ENCODE results near the gene KRT79. TPM values are rescaled to one million over a fixed set of nuclear protein-coding genes. Genes with fewer than 3 reads are reported as not detected.

KRT79 gene
- total RNA-seq, 1 donor from 2014 or later, result 0.10 TPM

DNA sequence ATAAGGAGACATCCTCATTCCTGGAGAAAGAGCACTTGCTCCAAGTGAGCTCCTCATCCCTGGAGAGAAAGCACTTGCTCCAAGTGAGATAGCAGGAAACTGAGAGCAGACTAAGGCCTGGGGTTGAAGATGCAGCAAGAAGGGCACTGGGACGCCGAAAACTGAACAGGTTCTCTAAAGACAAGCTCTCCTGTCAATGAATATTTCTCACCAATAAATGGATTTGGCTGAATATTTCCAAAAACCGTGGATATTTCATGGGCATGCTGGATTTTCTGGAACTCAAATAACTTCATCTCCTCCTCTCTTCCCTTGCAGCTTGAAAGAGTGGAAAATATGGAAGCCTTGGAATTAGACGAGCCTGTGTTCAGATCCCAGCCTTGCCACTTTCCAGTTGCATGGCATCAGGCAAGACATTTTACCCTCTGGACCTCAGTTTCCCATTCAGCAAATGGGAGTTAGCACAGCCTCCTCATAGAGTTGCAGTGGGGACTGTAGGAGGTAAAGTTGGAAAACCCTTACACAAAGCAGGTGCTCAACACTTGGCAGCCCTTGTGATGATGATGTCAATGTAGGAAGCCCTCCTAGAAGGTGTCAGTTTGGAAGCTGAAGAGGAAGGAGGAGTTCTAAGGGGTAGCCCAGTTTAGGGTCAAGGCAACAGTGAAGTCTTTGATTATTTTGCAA is 52.6 kb downstream of the KRT79 start:
- no peaks in the 10 kb centered on the region for H3K4me1 Mint-ChIP-seq (ENCODE audit: low read depth)
- TF ChIP-seq, protein P1, sequence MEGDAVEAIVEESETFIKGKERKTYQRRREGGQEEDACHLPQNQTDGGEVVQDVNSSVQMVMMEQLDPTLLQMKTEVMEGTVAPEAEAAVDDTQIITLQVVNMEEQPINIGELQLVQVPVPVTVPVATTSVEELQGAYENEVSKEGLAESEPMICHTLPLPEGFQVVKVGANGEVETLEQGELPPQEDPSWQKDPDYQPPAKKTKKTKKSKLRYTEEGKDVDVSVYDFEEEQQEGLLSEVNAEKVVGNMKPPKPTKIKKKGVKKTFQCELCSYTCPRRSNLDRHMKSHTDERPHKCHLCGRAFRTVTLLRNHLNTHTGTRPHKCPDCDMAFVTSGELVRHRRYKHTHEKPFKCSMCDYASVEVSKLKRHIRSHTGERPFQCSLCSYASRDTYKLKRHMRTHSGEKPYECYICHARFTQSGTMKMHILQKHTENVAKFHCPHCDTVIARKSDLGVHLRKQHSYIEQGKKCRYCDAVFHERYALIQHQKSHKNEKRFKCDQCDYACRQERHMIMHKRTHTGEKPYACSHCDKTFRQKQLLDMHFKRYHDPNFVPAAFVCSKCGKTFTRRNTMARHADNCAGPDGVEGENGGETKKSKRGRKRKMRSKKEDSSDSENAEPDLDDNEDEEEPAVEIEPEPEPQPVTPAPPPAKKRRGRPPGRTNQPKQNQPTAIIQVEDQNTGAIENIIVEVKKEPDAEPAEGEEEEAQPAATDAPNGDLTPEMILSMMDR (IDR thresholded peaks at IDR 0.05), result no peak
- no peak for DNase-seq (ENCODE audit: low spot score)
- peaks cover 72% of the 10 kb centered on the region for H3K27me3 Mint-ChIP-seq (ENCODE audit: low read depth)
- H3K27ac Mint-ChIP-seq (ENCODE audit: unreplicated experiment), result no peak overlapping the region
- H3K9me3 Mint-ChIP-seq (ENCODE audit: low read depth), result peaks cover 2% of the 10 kb centered on the region
- no peaks in the 10 kb centered on the region for H3K36me3 Mint-ChIP-seq (ENCODE audit: low read depth)
- no peak overlapping the region for H3K4me3 Mint-ChIP-seq (ENCODE audit: unreplicated experiment)

DNA sequence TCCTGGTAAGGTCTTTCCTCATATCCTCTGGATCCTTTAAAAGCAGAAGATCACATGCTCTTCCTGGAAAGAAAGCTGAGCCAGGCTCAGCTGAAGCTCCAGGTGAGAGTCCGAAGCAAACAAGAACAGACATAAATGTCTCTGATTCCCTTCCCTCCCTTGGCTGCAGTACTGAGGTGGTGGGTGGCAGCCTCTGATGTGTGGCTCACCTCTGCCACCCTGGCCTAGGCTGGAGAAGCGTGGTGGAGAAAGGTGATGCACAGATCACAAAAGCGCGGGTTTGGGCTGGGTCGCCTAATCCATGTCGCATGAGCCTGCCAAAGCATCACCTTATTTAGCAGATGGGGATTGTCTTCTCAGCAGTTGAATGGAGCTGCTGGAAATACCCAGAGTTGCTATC is 54.2 kb downstream of the KRT79 start:
- no peak for DNase-seq (ENCODE audit: low spot score)
- H3K36me3 Mint-ChIP-seq (ENCODE audit: low read depth), result no peaks in the 10 kb centered on the region

DNA sequence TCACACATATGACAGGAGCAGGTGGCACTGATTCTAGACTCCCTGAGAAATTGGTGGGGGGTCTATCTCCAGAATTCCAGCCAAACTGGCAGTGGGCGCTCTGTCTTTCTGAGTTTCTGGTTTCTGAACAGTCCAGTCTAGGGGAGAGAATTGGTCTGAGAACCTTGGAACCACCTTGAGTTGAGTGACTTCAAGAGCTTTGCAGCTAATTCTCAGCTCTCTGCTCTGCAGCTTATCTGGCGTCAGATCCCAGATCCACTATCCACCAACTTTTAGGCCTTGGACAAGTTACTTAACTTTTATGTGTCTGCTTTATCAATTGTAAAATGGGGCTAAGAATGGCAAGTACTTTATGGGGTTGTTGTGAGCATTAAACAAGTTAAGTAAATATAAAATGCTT is 55.3 kb downstream of the KRT79 start:
- Mint-ChIP-seq H3K27ac (ENCODE audit: unreplicated experiment) (no peak overlapping the region), H3K9me3 (ENCODE audit: low read depth) (no peaks in the 10 kb centered on the region), H3K4me1 (ENCODE audit: low read depth) (no peaks in the 10 kb centered on the region), H3K27me3 (ENCODE audit: low read depth) (peaks cover 69% of the 10 kb centered on the region), H3K36me3 (ENCODE audit: low read depth) (no peaks in the 10 kb centered on the region), H3K4me3 (ENCODE audit: unreplicated experiment) (no peak overlapping the region)
- DNase-seq (ENCODE audit: low spot score), result no peak
- TF ChIP-seq, protein P1 (IDR thresholded peaks at IDR 0.05), result no peak

More for the DNA sequence above, 54.2 kb downstream of the KRT79 start:
- Mint-ChIP-seq H3K27me3 (ENCODE audit: low read depth) (peaks cover 72% of the 10 kb centered on the region), H3K27ac (ENCODE audit: unreplicated experiment) (no peak overlapping the region), H3K9me3 (ENCODE audit: low read depth) (no peaks in the 10 kb centered on the region), H3K4me1 (ENCODE audit: low read depth) (no peaks in the 10 kb centered on the region), H3K4me3 (ENCODE audit: unreplicated experiment) (no peak overlapping the region)
- TF ChIP-seq, protein P1 (IDR thresholded peaks at IDR 0.05), result no peak

DNA sequence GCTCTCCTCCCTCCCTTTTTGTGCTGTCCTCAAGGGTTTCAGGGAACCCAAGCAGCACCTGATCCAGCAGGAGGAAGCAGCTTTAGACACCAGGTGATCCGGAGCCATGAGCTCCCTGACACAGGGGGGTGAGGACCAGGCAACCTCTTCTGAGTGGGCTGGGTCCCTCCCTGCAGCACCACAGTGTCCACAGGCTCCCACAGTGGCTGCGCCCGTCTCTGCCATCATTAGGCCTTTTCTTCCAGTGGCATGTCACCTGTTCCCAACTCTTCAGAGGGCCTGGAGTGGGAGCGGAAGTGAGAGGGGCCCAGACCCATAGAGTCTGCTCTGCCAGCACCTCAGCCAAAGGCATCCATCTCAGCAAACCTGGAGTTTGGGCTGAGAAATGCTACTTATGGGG is 56.5 kb downstream of the KRT79 start:
- Mint-ChIP-seq H3K4me3 (ENCODE audit: unreplicated experiment) (no peak overlapping the region), H3K4me1 (ENCODE audit: low read depth) (no peaks in the 10 kb centered on the region), H3K27ac (ENCODE audit: unreplicated experiment) (no peak overlapping the region), H3K36me3 (ENCODE audit: low read depth) (no peaks in the 10 kb centered on the region), H3K27me3 (ENCODE audit: low read depth) (peaks cover 72% of the 10 kb centered on the region), H3K9me3 (ENCODE audit: low read depth) (no peaks in the 10 kb centered on the region)
- TF ChIP-seq, protein P1 (IDR thresholded peaks at IDR 0.05), result no peak
- no peak for DNase-seq (ENCODE audit: low spot score)

- Mint-ChIP-seq H3K36me3 (ENCODE audit: low read depth) (no peaks in the 10 kb centered on the region), H3K27ac (ENCODE audit: unreplicated experiment) (no peak within 1 kb of the TSS), H3K27me3 (ENCODE audit: low read depth) (peaks cover 73% of the 10 kb centered on the region), H3K9me3 (ENCODE audit: low read depth) (no peaks in the 10 kb centered on the region), H3K4me1 (ENCODE audit: low read depth) (no peaks in the 10 kb centered on the region), H3K4me3 (ENCODE audit: unreplicated experiment) (no peak within 1 kb of the TSS)
- TF ChIP-seq, protein P1 (IDR thresholded peaks at IDR 0.05), result no peak
- no peak for DNase-seq (ENCODE audit: low spot score)
Measured at GRCh38 chr12:52776913-52777395, 57.2 kb downstream of the KRT79 start, which contains the start of gene KRT76. Gene KRT76, minus strand, starts transcription at chr12:52777345. Its CDS starts 54 bp downstream, at chr12:52777291.

Data from chondrocyte (in vitro differentiated cells).